NCI-H748 (cell line): ENCODE results near the gene GABRG1.

Experiments
- DNase-seq: peaks from one replicate; lab custom pipeline; 2025; ENCODE audit not compliant: unreplicated experiment; lab: John Stamatoyannopoulos, UW

GABRG1 gene

GRCh38 chr4:46123913-46124755, at the start of gene GABRG1:
TSS of gene GABRG1 (minus strand) at chr4:46124054. CDS start at chr4:46123913, 141 bp downstream.
- DNase-seq, result peak; percentile 55

GRCh38 chr4:46146993-46147392, 23.1 kb upstream of the GABRG1 start:
- no peak for DNase-seq

GRCh38 chr4:46131498-46132057, 7.7 kb upstream of the GABRG1 start:
- DNase-seq, result no peak

GRCh38 chr4:46124773-46125413, 1.0 kb upstream of the GABRG1 start:
- peak; percentile 79 for DNase-seq

- no peak for DNase-seq
Observed at GRCh38 chr4:46081674-46082073, 42.2 kb downstream of the GABRG1 start.

GRCh38 chr4:46081248-46081647, 42.6 kb downstream of the GABRG1 start:
- DNase-seq, result no peak

- no peak for DNase-seq
Observed at GRCh38 chr4:46073778-46074177, 50.1 kb downstream of the GABRG1 start.

GRCh38 chr4:46051392-46051791, 72.5 kb downstream of the GABRG1 start:
- DNase-seq, result no peak

- DNase-seq, result no peak
Observed at GRCh38 chr4:46032056-46032455, 91.8 kb downstream of the GABRG1 start.

- DNase-seq, result no peak
Observed at GRCh38 chr4:46016306-46016705, 107.5 kb downstream of the GABRG1 start.

- DNase-seq, result no peak
Observed at GRCh38 chr4:45992728-45993127, 131.1 kb downstream of the GABRG1 start.

- no peak for DNase-seq
Observed at GRCh38 chr4:45989775-45990174, 134.1 kb downstream of the GABRG1 start.

GRCh38 chr4:45987858-45988257, 136.0 kb downstream of the GABRG1 start:
- DNase-seq, result no peak
